Natural killer cell (primary cell): Measurements from ENCODE around the gene KRT81. TPM values are rescaled to one million over a fixed set of nuclear protein-coding genes. Genes with fewer than 3 reads are reported as not detected.

Source experiments
- ATAC-seq, 3 donors: fragments of 150-1000 bp in 2 of 3; fragments of 200-7000 bp in 1 of 3; cut with Tn5 transposase; 1 replicate in 1 of 3; 2 replicates in 2 of 3; pipeline ENCODE4 v1.10.0; 2021; ENCODE audit warnings: mild to moderate bottlenecking in 2 of 3, moderate library complexity in 2 of 3
- DNase-seq, 2 donors: peaks; one replicate each; pipeline versions ENCODE4 v3.0.0 to v3.0.0-alpha.2; 2013 to 2021; ENCODE audit warnings: mixed read lengths in 1 of 2
- H3K27ac ChIP-seq: one replicate; pipeline ENCODE4 v1.5.1; 2013; ENCODE audit warnings: mild to moderate bottlenecking, low read length
- H3K27me3 ChIP-seq: one replicate; pipeline ENCODE4 v1.6.1; 2013; ENCODE audit warnings: low read length; ENCODE audit not compliant: control insufficient read depth, insufficient read depth
- H3K36me3 ChIP-seq: one replicate; pipeline ENCODE4 v1.6.1; 2013; ENCODE audit warnings: low read length; ENCODE audit not compliant: control insufficient read depth, insufficient read depth
- H3K4me1 ChIP-seq: one replicate; pipeline ENCODE4 v1.6.1; 2013; ENCODE audit warnings: low read length; ENCODE audit not compliant: control insufficient read depth, insufficient read depth
- H3K4me3 ChIP-seq: one replicate; pipeline ENCODE4 v1.5.1; 2013; ENCODE audit warnings: low read length
- H3K9me3 ChIP-seq: one replicate; pipeline ENCODE4 v1.6.1; 2013; ENCODE audit warnings: low read length; ENCODE audit not compliant: control insufficient read depth, insufficient read depth
- H3K27ac Mint-ChIP-seq, 2 donors: one replicate each; pipeline ENCODE4 v1.8.0; 2022; ENCODE audit warnings: mild to moderate bottlenecking in 2 of 2, mixed read lengths in 2 of 2, moderate library complexity in 1 of 2
- H3K27me3 Mint-ChIP-seq, 2 donors: one replicate each; pipeline ENCODE4 v1.8.0; 2022; ENCODE audit warnings: low read depth in 2 of 2, mixed read lengths in 2 of 2
- H3K36me3 Mint-ChIP-seq: one replicate; pipeline ENCODE4 v1.8.0; 2022; ENCODE audit warnings: mixed read lengths
- H3K4me1 Mint-ChIP-seq, 2 donors: one replicate each; pipeline ENCODE4 v1.8.0; 2022; ENCODE audit warnings: mixed read lengths in 2 of 2
- H3K4me3 Mint-ChIP-seq: one replicate; pipeline ENCODE4 v1.8.0; 2022; ENCODE audit warnings: mild to moderate bottlenecking, moderate library complexity, mixed read lengths
- H3K9me3 Mint-ChIP-seq, 2 donors: one replicate each; pipeline ENCODE4 v1.8.0; 2022; ENCODE audit warnings: mixed read lengths in 2 of 2
- WGBS: methylation state at CpG from one replicate; pipeline ENCODE4 v1.1.7; 2013; ENCODE audit warnings: missing lambda C conversion rate; ENCODE audit not compliant: insufficient coverage; 5-methylcytosine and 5-hydroxymethylcytosine counted together
- intact Hi-C: fragments of 100-400 bp; cut with micrococcal nuclease; formaldehyde crosslinking; loops from one replicate; pipeline ENCODE4 v1.14.2; 2022
- total RNA-seq, 4 donors: library from RNA; stranded (reverse); fragments of 120-200 nt in 1 of 4; gene quantifications; one replicate each; pipeline versions ENCODE4 v1.2.3 to v1.2.4, GENCODE V29; 2013 to 2022
- TF ChIP-seq, protein P1 (sequence below): fragments of 200-600 bp; IDR thresholded peaks from one replicate; pipeline ENCODE4 v1.8.0; 2022; ENCODE audit warnings: antibody characterized with exemption

The KRT81 gene
- total RNA-seq, 3 donors from 2014 or later (not counting 1 experiment from before 2014, with no cell fraction given): 0.28 to 1.4 (median 1.3) TPM

DNA sequence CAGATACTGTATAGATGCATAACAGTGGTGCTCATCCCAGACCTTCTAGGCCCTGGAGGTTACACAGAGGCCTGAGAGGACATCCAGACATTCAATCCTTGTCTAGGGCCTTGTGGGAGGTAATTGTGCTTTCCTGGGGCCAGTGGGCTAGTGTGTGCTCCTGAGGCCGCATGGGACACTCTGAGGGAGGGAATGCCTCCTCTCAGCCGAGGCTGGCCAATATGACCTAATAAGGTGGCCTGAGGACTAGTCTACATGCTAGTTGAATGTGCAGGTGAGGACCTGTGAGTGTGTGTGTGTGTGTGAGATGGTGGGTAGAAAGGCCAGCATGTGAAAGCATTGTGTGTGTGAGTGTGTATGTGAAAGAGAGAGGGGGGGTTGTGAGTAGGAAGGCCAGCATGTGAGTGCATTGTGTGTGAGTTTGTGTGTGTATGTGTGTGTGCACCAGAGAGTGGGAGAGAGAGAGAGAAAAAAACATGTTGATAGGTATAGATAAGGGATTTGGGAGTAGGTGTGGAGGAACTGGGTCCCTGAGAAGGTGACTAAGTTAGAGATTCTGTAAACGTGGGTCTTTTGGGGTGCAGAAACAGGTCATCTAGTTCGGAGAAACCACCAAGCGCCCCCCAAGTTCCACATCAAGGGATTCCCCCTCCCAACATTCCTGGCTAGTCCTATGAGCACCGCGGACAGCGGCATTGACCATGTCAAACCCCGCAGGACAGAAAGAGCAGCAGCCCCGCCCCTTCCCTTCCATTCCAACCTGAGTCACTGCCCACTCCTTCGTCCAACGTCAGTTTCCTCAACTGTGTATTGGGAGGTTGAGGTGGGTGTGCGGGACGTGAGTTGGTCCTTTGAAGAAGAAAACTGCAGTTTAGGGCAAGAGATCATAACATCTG, 9.7 kb upstream of the KRT81 start:
- H3K9me3 Mint-ChIP-seq: no peaks in the 10 kb centered on the region
- Histone ChIP-seq H3K36me3 (no peaks in the 10 kb centered on the region), H3K27me3 (no peaks in the 10 kb centered on the region), H3K4me1 (peaks cover 18% of the 10 kb centered on the region), H3K4me3 (no peak overlapping the region), H3K27ac (no peak overlapping the region), H3K9me3 (no peaks in the 10 kb centered on the region)
- intact Hi-C loops: loop anchor here (10.0 kb wide), 1 partner anchor 54 kb away; no protein-coding TSS in a partner anchor
- no peak for DNase-seq
- H3K27me3 Mint-ChIP-seq: peaks cover 0 to 8% of the 10 kb centered on the region in 2 donors
- H3K27ac Mint-ChIP-seq: no peak overlapping the region
- no peak overlapping the region for H3K4me3 Mint-ChIP-seq
- TF ChIP-seq, protein P1, sequence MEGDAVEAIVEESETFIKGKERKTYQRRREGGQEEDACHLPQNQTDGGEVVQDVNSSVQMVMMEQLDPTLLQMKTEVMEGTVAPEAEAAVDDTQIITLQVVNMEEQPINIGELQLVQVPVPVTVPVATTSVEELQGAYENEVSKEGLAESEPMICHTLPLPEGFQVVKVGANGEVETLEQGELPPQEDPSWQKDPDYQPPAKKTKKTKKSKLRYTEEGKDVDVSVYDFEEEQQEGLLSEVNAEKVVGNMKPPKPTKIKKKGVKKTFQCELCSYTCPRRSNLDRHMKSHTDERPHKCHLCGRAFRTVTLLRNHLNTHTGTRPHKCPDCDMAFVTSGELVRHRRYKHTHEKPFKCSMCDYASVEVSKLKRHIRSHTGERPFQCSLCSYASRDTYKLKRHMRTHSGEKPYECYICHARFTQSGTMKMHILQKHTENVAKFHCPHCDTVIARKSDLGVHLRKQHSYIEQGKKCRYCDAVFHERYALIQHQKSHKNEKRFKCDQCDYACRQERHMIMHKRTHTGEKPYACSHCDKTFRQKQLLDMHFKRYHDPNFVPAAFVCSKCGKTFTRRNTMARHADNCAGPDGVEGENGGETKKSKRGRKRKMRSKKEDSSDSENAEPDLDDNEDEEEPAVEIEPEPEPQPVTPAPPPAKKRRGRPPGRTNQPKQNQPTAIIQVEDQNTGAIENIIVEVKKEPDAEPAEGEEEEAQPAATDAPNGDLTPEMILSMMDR: no peak
- WGBS: 87% methylated on average over 11 of the region's 14 CpGs
- ATAC-seq: no peak
- H3K36me3 Mint-ChIP-seq: no peaks in the 10 kb centered on the region
- peaks cover 22 to 34% of the 10 kb centered on the region in 2 donors for H3K4me1 Mint-ChIP-seq

- H3K4me1 Mint-ChIP-seq: peaks cover 26 to 33% of the 10 kb centered on the region in 2 donors
- Histone ChIP-seq H3K27me3 (no peaks in the 10 kb centered on the region), H3K27ac (no peak overlapping the region), H3K4me3 (no peak overlapping the region), H3K4me1 (peaks cover 8% of the 10 kb centered on the region), H3K36me3 (no peaks in the 10 kb centered on the region), H3K9me3 (no peaks in the 10 kb centered on the region)
- ATAC-seq (no peak), DNase-seq (no peak)
- intact Hi-C loops: no loop called here
- TF ChIP-seq, protein P1: no peak
- H3K36me3 Mint-ChIP-seq: no peaks in the 10 kb centered on the region
- WGBS: 86% methylated on average over 4 of the region's 4 CpGs
- peaks cover 0 to 3% of the 10 kb centered on the region in 2 donors for H3K27me3 Mint-ChIP-seq
- no peak overlapping the region for H3K4me3 Mint-ChIP-seq
- H3K27ac Mint-ChIP-seq: no peak overlapping the region
- H3K9me3 Mint-ChIP-seq: no peaks in the 10 kb centered on the region
Observed at GRCh38 chr12:52298677-52299190, 7.4 kb upstream of the KRT81 start.

DNA sequence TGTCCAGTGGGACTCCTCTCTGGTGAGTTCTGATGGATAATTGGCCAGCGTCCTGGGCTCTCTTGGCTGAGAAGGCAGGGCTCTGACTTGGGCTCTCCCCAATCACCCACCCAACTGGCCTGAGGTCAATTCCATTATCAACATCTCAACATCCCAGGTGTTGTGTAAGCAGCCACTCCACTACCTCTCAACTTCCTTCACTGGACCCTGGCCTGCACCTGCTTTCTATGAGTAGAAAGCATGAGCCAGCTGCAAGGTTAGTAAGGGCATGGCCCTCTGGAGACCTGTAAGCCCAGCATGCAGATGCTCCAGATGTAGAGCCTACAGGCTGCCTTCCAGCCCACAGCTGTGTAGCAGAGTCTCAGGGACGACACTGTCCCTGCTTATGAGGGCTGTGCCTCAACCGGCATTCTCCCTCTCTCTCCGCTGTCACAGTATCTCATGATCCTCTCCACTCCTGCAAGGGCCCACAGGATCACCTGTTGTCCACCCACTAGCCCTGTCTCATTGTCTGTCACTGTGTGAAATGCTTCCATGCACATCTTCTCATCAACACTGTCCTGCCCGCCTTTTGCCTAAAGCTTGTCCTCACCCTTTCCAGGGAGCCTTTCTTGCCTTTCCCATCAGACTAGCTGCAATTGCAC, 5.4 kb upstream of the KRT81 start:
- H3K4me3 Mint-ChIP-seq: no peak overlapping the region
- H3K9me3 Mint-ChIP-seq: no peaks in the 10 kb centered on the region
- no peak overlapping the region for H3K4me3 ChIP-seq
- H3K4me1 ChIP-seq: peaks cover 8% of the 10 kb centered on the region
- H3K9me3 ChIP-seq: no peaks in the 10 kb centered on the region
- no peaks in the 10 kb centered on the region for H3K36me3 Mint-ChIP-seq
- 96% methylated on average over 5 of the region's 5 CpGs for WGBS
- no peak overlapping the region for H3K27ac Mint-ChIP-seq
- H3K27ac ChIP-seq: no peak overlapping the region
- no peaks in the 10 kb centered on the region for H3K36me3 ChIP-seq
- no peak for DNase-seq
- H3K4me1 Mint-ChIP-seq: peaks cover 33 to 40% of the 10 kb centered on the region in 2 donors
- no peak for ATAC-seq
- H3K27me3 ChIP-seq: no peaks in the 10 kb centered on the region
- TF ChIP-seq, protein P1: no peak
- intact Hi-C loops: no loop called here
- H3K27me3 Mint-ChIP-seq: peaks cover 0 to 3% of the 10 kb centered on the region in 2 donors
